ENCODE data around the gene FAM200B.

GRCh38 chr4:15717086-15717485 lies 35.5 kb downstream of the FAM200B start:
- no peak for TF ChIP-seq CTCF (IDR thresholded peaks at IDR 0.05)
- TF ChIP-seq POLR2A (IDR thresholded peaks at IDR 0.05) = no peak
